Measurements from ENCODE around the gene MAPK4.

Gene MAPK4

DNA sequence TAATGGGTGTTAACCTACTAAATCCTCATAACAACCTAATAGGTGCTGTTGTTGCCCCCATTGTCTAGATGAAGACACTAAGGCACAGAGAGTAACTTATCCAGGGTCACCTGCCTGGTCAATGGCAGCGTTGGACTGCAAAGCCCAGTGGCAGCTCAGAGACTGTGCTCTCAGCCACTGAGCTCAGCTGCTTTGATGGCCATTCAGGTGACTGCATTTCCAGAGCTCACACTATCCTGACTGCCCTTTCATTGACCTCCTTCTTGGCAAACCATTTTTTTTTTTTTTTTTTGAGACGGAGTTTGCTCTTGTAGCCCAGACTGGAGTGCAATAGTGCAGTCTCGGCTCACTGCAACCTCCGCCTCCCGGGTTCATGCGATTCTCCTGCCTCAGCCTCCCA, 115.2 kb downstream of the MAPK4 start:
- TF ChIP-seq, protein P1, sequence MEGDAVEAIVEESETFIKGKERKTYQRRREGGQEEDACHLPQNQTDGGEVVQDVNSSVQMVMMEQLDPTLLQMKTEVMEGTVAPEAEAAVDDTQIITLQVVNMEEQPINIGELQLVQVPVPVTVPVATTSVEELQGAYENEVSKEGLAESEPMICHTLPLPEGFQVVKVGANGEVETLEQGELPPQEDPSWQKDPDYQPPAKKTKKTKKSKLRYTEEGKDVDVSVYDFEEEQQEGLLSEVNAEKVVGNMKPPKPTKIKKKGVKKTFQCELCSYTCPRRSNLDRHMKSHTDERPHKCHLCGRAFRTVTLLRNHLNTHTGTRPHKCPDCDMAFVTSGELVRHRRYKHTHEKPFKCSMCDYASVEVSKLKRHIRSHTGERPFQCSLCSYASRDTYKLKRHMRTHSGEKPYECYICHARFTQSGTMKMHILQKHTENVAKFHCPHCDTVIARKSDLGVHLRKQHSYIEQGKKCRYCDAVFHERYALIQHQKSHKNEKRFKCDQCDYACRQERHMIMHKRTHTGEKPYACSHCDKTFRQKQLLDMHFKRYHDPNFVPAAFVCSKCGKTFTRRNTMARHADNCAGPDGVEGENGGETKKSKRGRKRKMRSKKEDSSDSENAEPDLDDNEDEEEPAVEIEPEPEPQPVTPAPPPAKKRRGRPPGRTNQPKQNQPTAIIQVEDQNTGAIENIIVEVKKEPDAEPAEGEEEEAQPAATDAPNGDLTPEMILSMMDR (IDR thresholded peaks at IDR 0.05; ENCODE audit: control insufficient read depth, insufficient read depth, low read depth, low read length, missing control alignments) = no peak
- DNase-seq (ENCODE audit: low read depth) = no peak
- H3K4me3 ChIP-seq (ENCODE audit: control insufficient read depth, low read depth, low read length) = no peak overlapping the region

DNA sequence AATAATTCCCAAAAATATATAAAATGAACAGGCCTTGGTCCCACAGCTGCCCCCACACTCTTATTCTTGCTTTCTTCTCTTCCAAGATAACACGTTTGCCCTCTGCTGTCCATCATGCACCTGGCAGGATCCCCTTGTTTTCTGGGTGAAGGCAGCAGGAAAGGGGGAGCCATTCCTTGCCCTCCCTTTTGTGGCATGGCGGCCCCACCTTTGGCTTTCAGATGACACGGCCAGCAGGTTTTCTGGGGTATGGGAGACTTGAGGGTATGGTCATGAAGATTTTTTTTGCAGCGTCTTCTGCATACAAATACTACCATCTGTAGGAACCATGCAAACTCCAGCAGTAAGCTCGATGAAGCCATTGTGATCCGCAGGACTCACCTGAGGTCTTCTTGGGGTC, 118.8 kb downstream of the MAPK4 start:
- TF ChIP-seq, protein P1 (IDR thresholded peaks at IDR 0.05; ENCODE audit: control insufficient read depth, insufficient read depth, low read depth, low read length, missing control alignments) = no peak
- DNase-seq (ENCODE audit: low read depth) = no peak
- no peak overlapping the region for H3K4me3 ChIP-seq (ENCODE audit: control insufficient read depth, low read depth, low read length)

DNA sequence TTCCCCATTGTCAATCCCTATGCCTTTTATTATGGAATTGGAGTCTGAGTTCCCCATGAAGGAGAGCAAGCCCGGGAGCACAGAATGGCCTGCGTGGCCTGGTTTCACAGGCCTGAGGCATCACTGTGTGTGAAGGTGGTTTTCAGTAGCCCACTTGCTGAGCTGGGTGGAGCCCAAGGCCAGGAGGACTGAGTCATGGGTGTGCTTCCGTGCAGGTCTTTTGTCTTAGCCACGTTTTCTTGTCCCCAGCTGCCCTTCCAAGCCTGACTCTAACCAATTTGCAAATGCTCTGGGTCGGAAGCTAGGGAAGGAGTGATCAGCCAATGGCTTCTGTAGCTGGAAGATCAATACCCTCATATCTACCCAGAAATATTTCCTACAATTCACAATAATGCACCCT, 119.2 kb downstream of the MAPK4 start:
- TF ChIP-seq, protein P1 (IDR thresholded peaks at IDR 0.05; ENCODE audit: control insufficient read depth, insufficient read depth, low read depth, low read length, missing control alignments) = no peak

DNA sequence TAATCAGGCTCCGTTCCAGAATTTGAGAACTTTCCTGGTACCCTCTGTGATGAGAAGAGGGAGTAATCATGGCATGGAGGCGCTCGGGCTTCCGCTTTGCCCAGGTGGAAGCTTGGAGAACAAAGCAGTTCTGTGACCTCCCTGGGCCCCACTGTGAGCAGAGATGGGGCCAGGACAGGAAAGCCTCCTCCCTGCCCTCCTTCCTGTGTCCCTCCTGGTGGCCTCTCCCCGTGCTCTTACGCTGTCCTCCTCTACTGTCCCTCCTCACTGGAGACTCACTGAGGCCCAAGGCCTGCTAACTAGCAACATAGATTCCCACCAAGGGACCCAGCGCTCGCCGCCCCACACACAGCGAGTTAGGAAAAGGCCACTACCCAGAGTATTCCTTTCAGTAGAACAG, 119.8 kb downstream of the MAPK4 start:
- no peak overlapping the region for H3K4me3 ChIP-seq (ENCODE audit: control insufficient read depth, low read depth, low read length)
- DNase-seq (ENCODE audit: low read depth) = no peak
- TF ChIP-seq, protein P1 (IDR thresholded peaks at IDR 0.05; ENCODE audit: control insufficient read depth, insufficient read depth, low read depth, low read length, missing control alignments) = no peak

More for the DNA sequence above, 119.2 kb downstream of the MAPK4 start:
- no peak for DNase-seq (ENCODE audit: low read depth)
- H3K4me3 ChIP-seq (ENCODE audit: control insufficient read depth, low read depth, low read length) = no peak overlapping the region

DNA sequence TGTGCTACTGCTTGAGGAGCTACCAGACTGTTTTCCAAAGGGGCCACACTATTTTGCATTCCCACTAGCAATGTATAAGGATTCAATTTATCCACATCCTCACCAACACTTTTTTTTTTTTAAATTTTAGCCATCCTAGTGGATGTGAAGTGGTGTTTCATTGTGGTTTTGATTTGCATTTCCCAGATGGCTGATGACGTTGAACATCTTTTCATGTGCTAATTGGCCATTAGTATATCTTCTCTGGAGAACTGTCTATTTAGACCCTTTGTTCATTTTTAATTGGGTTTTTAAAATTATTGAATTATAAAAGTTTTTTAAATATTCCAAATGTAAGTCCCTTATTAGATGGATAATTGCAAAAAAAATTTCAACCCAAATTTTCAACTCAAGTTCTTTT, 121.1 kb downstream of the MAPK4 start:
- no peak for DNase-seq (ENCODE audit: low read depth)
- no peak overlapping the region for H3K4me3 ChIP-seq (ENCODE audit: control insufficient read depth, low read depth, low read length)
- TF ChIP-seq, protein P1 (IDR thresholded peaks at IDR 0.05; ENCODE audit: control insufficient read depth, insufficient read depth, low read depth, low read length, missing control alignments) = no peak

DNA sequence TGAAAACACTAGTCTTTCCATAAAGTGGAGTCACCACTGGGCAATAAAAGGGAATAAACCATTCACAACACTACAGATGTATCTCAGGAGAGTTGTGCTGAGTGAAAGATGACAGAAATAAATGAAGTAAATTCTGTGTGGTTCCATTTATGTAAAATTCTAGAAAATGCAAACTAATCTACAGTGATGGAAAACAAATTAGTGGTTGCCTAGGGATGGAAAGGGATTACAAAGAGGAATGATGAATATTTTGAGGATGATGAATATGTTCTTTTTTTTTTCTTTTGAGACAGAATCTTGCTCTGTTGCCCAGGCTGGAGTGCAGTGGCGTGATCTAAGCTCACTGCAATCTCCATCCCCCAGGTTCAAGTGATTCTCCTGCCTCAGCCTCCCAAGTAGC, 123.0 kb downstream of the MAPK4 start:
- DNase-seq (ENCODE audit: low read depth) = no peak
- no peak overlapping the region for H3K4me3 ChIP-seq (ENCODE audit: control insufficient read depth, low read depth, low read length)
- TF ChIP-seq, protein P1 (IDR thresholded peaks at IDR 0.05; ENCODE audit: control insufficient read depth, insufficient read depth, low read depth, low read length, missing control alignments) = no peak

DNA sequence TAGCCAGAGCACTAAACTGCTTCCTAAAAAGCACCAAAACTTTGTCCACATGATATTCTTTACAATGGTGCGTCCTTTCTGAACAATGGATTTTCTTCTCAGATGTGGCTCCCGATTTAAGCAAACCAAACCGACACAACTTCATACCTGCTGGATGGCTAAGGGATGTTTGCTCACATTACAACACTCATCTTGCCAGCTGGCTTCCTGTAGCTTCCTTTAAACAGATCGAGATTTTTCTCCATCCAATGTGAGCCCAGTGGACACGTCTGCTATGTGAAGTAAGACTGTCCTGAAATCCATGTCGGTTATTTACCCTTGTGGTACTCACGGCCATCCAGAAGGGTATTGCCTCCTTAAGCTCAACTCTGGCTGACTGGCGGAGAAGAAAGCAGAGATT, 126.5 kb downstream of the MAPK4 start:
- no peak for DNase-seq (ENCODE audit: low read depth)
- TF ChIP-seq, protein P1 (IDR thresholded peaks at IDR 0.05; ENCODE audit: control insufficient read depth, insufficient read depth, low read depth, low read length, missing control alignments) = no peak
- H3K4me3 ChIP-seq (ENCODE audit: control insufficient read depth, low read depth, low read length) = no peak overlapping the region

Data from AG09309 (cell line).